Neutrophil (primary cell): Measurements from ENCODE around the gene TYMS.

Source experiments
- H3K27ac ChIP-seq: fragments of 200-600 bp; sonication (generic); 2 replicates; pipeline ENCODE4 v1.5.1; 2016; ENCODE audit warnings: mild to moderate bottlenecking, moderate library complexity
- H3K27me3 ChIP-seq: fragments of 200-600 bp; sonication (generic); 2 replicates; pipeline ENCODE4 v1.6.0; 2016; ENCODE audit warnings: mild to moderate bottlenecking
- H3K36me3 ChIP-seq: fragments of 200-600 bp; sonication (generic); 2 replicates; pipeline ENCODE4 v1.5.1; 2017
- H3K4me1 ChIP-seq, 2 experiments: fragments of 200-600 bp in 1 of 2; sonication (generic) in 1 of 2; 1 replicate in 1 of 2; 2 replicates in 1 of 2; pipeline versions ENCODE4 v1.5.1 to v1.6.1; 2013 to 2016; ENCODE audit warnings: low read depth in 1 of 2, low read length in 1 of 2, mild to moderate bottlenecking in 1 of 2, moderate library complexity in 1 of 2; ENCODE audit not compliant: control insufficient read depth in 1 of 2, insufficient read depth in 1 of 2
- H3K4me3 ChIP-seq, 2 experiments: fragments of 200-600 bp in 1 of 2; sonication (generic) in 1 of 2; 1 replicate in 1 of 2; 2 replicates in 1 of 2; pipeline ENCODE4 v1.5.1; 2013 to 2016; ENCODE audit warnings: low read depth in 1 of 2, low read length in 1 of 2, mild to moderate bottlenecking in 1 of 2, moderate library complexity in 1 of 2
- H3K9me3 ChIP-seq: fragments of 200-600 bp; sonication (generic); 2 replicates; pipeline ENCODE4 v1.5.1; 2016
- CTCF ChIP-seq: fragments of 200-600 bp; sonication (generic); IDR thresholded peaks from 2 replicates; pipeline ENCODE4 v1.5.1; 2016; ENCODE audit warnings: antibody characterized with exemption

The TYMS gene

GRCh38 chr18:647304-647703 is 10.1 kb upstream of the TYMS start:
- H3K4me1 ChIP-seq, result peaks cover 5% of the 10 kb centered on the region in 2 experiments
- no peak overlapping the region for H3K4me3 ChIP-seq
- H3K27ac ChIP-seq, result no peak overlapping the region
- TF ChIP-seq CTCF, result no peak
- peaks cover 11% of the 10 kb centered on the region for H3K27me3 ChIP-seq
- H3K9me3 ChIP-seq, result no peaks in the 10 kb centered on the region
- H3K36me3 ChIP-seq, result no peaks in the 10 kb centered on the region

- Histone ChIP-seq H3K4me1 (peaks cover 5 to 7% of the 10 kb centered on the region in 2 experiments), H3K27ac (no peak overlapping the region), H3K4me3 (no peak overlapping the region), H3K9me3 (no peaks in the 10 kb centered on the region), H3K27me3 (no peaks in the 10 kb centered on the region), H3K36me3 (no peaks in the 10 kb centered on the region)
- TF ChIP-seq CTCF, result no peak
Observed at GRCh38 chr18:649341-649740, 8.1 kb upstream of the TYMS start.

GRCh38 chr18:650428-650858 is 7.0 kb upstream of the TYMS start:
- Histone ChIP-seq H3K27ac (no peak overlapping the region), H3K27me3 (no peaks in the 10 kb centered on the region), H3K4me3 (no peak overlapping the region), H3K36me3 (no peaks in the 10 kb centered on the region), H3K9me3 (no peaks in the 10 kb centered on the region), H3K4me1 (peaks cover 5 to 7% of the 10 kb centered on the region in 2 experiments)
- TF ChIP-seq CTCF, result no peak

- no peaks in the 10 kb centered on the region for H3K9me3 ChIP-seq
- peaks cover 8 to 9% of the 10 kb centered on the region in 2 experiments for H3K4me1 ChIP-seq
- peaks cover 15% of the 10 kb centered on the region for H3K27me3 ChIP-seq
- TF ChIP-seq CTCF, result no peak
- H3K36me3 ChIP-seq, result no peaks in the 10 kb centered on the region
- H3K4me3 ChIP-seq, result no peak overlapping the region
- no peak overlapping the region for H3K27ac ChIP-seq
Observed at GRCh38 chr18:652131-652530, 5.3 kb upstream of the TYMS start.

GRCh38 chr18:653512-653911 is 3.9 kb upstream of the TYMS start:
- Histone ChIP-seq H3K4me1 (peaks cover 19 to 21% of the 10 kb centered on the region in 2 experiments), H3K4me3 (no peak overlapping the region), H3K27ac (no peak overlapping the region), H3K36me3 (no peaks in the 10 kb centered on the region), H3K9me3 (no peaks in the 10 kb centered on the region), H3K27me3 (peaks cover 26% of the 10 kb centered on the region)
- no peak for TF ChIP-seq CTCF

GRCh38 chr18:654601-655000 is 2.9 kb upstream of the TYMS start:
- no peak for TF ChIP-seq CTCF
- H3K4me1 ChIP-seq, result peaks cover 24 to 27% of the 10 kb centered on the region in 2 experiments
- H3K36me3 ChIP-seq, result no peaks in the 10 kb centered on the region
- peaks cover 26% of the 10 kb centered on the region for H3K27me3 ChIP-seq
- no peaks in the 10 kb centered on the region for H3K9me3 ChIP-seq
- H3K4me3 ChIP-seq, result no peak overlapping the region
- H3K27ac ChIP-seq, result no peak overlapping the region
